GM12878 (cell line): ENCODE results near the gene FERMT2. TPM values are rescaled to one million over a fixed set of nuclear protein-coding genes. Genes with fewer than 3 reads are reported as not detected.

Experiments
- ATAC-seq: fragments of 200-7000 bp; cut with Tn5 transposase; 3 replicates; pipeline ENCODE4 v1.9.1; 2020; ENCODE audit warnings: mild to moderate bottlenecking, moderate library complexity
- BruUV-seq: library from RNA; stranded (reverse); fragments of 400-500 nt; replicated peaks from 2 replicates; lab custom pipeline; 2021; lab: Mats Ljungman, UMichigan
- CTCF ChIA-PET: fragments of 300-600 bp; sonication (Branson Sonifier 250); formaldehyde crosslinking; extraction: SDS; loops from one replicate; lab custom pipeline; 2021; ENCODE audit warnings: inconsistent platforms; lab: Yijun Ruan, JAX
- POLR2A ChIA-PET: fragments of 350-600 bp; formaldehyde crosslinking; extraction: SDS; loops from one replicate; lab custom pipeline; 2021; ENCODE audit warnings: inconsistent platforms; lab: Charles Lee
- RAD21 ChIA-PET: fragments of 300-600 bp; sonication (Branson Sonifier 250); formaldehyde crosslinking; loops from one replicate; lab custom pipeline; 2023; ENCODE audit warnings: antibody characterized with exemption; ENCODE audit not compliant: unreplicated experiment; lab: Charles Lee
- SMC1A ChIA-PET: fragments of 300-600 bp; sonication (Branson Sonifier 250); formaldehyde crosslinking; loops from one replicate; lab custom pipeline; 2023; ENCODE audit not compliant: unreplicated experiment, uncharacterized antibody; lab: Charles Lee
- DNase-seq: peaks from one replicate; pipeline ENCODE4 v3.0.0-alpha.2; 2011; ENCODE audit warnings: low read depth, low spot score
- FAIRE-seq: peaks from 3 replicates; lab custom pipeline; 2011; peaks lifted over from hg19 to GRCh38; lab: Jason Lieb, UNC
- H2AFZ ChIP-seq: 2 replicates; pipeline ENCODE4 v1.6.0; 2011; ENCODE audit warnings: low read depth, low read length, control low read depth; ENCODE audit not compliant: control insufficient read depth
- H3K27ac ChIP-seq: 2 replicates; pipeline ENCODE4 v1.5.1; 2011; ENCODE audit warnings: control low read depth; ENCODE audit not compliant: control insufficient read depth, insufficient read depth
- H3K27me3 ChIP-seq, 2 experiments: replicated peaks in 1 of 2; 2 replicates each; pipeline versions ENCODE4 v1.6.0 to v1.6.1; 2011; ENCODE audit warnings: low read length in 1 of 2; ENCODE audit not compliant: control insufficient read depth in 2 of 2, insufficient read depth in 2 of 2
- H3K36me3 ChIP-seq, 2 experiments: 2 replicates each; pipeline ENCODE4 v1.5.1; 2011; ENCODE audit warnings: low read length in 1 of 2; ENCODE audit not compliant: control insufficient read depth in 2 of 2, insufficient read depth in 2 of 2
- H3K4me1 ChIP-seq: 2 replicates; pipeline ENCODE4 v1.6.1; 2011; ENCODE audit warnings: mild to moderate bottlenecking, low read length, moderate library complexity, mixed read lengths; ENCODE audit not compliant: control insufficient read depth, insufficient read depth
- H3K4me2 ChIP-seq: 2 replicates; pipeline ENCODE4 v1.6.0; 2011; ENCODE audit warnings: control low read depth; ENCODE audit not compliant: control insufficient read depth, insufficient read depth
- H3K4me3 ChIP-seq: fragments of 200-600 bp; sonication (generic); 2 replicates; pipeline ENCODE4 v1.5.1; 2016
- H3K79me2 ChIP-seq: 2 replicates; pipeline ENCODE4 v1.6.0; 2011; ENCODE audit warnings: low read length; ENCODE audit not compliant: control insufficient read depth, insufficient read depth
- H3K9ac ChIP-seq: 2 replicates; pipeline ENCODE4 v1.8.0; 2011; ENCODE audit warnings: low read length, control low read depth, mixed read lengths; ENCODE audit not compliant: control insufficient read depth, insufficient read depth
- H3K9me3 ChIP-seq: replicated peaks from 3 replicates; pipeline ENCODE4 v1.5.1; 2011; ENCODE audit warnings: mild to moderate bottlenecking, low read length; ENCODE audit not compliant: control insufficient read depth, insufficient read depth
- H4K20me1 ChIP-seq: 2 replicates; pipeline ENCODE4 v1.6.0; 2011; ENCODE audit not compliant: control insufficient read depth, insufficient read depth
- ASH2L ChIP-seq: fragments of 300-600, 200-600 bp; sonication (generic); IDR thresholded peaks from 2 replicates; pipeline ENCODE4 v1.6.1; 2017; ENCODE audit warnings: low read depth, mild to moderate bottlenecking, borderline replicate concordance
- ATF7 ChIP-seq: fragments of 450-650 bp; IDR thresholded peaks from 2 replicates; pipeline ENCODE4 v1.6.1; 2016; ENCODE audit warnings: low read depth, mild to moderate bottlenecking
- CBX3 ChIP-seq: fragments of 200-600 bp; sonication (generic); IDR thresholded peaks from 2 replicates; pipeline ENCODE4 v1.6.1; 2016; ENCODE audit warnings: low read depth, borderline replicate concordance
- CEBPB ChIP-seq, 2 experiments: fragments of 150-350 bp in 1 of 2; IDR thresholded peaks; 2 replicates each; pipeline ENCODE4 v1.6.1; 2012 to 2014; ENCODE audit warnings: low read depth in 2 of 2, low read length in 2 of 2, borderline replicate concordance in 1 of 2, inconsistent platforms in 1 of 2
- CHD2 ChIP-seq: IDR thresholded peaks from 2 replicates; pipeline ENCODE4 v1.6.1; 2011; ENCODE audit warnings: low read depth, low read length, improper control_type of control experiment, borderline replicate concordance
- IKZF2 ChIP-seq, 2 experiments: fragments of 450-650 bp; IDR thresholded peaks; 2 replicates each; pipeline ENCODE4 v1.6.1; 2017; ENCODE audit warnings: mild to moderate bottlenecking in 2 of 2, moderate library complexity in 2 of 2
- JUND ChIP-seq: IDR thresholded peaks from 2 replicates; pipeline ENCODE4 v1.6.1; 2012; ENCODE audit warnings: low read depth, mild to moderate bottlenecking, low read length, improper control_type of control experiment, moderate library complexity
- MLLT1 ChIP-seq: fragments of 450-650 bp; IDR thresholded peaks from 2 replicates; pipeline ENCODE4 v1.6.1; 2016; ENCODE audit warnings: mild to moderate bottlenecking
- MTA2 ChIP-seq: fragments of 450-650 bp; IDR thresholded peaks from 2 replicates; pipeline ENCODE4 v1.6.1; 2016; ENCODE audit warnings: low read depth, mild to moderate bottlenecking, moderate library complexity
- NFIC ChIP-seq: IDR thresholded peaks from 2 replicates; pipeline ENCODE4 v1.6.1; 2012; ENCODE audit warnings: low read depth, mild to moderate bottlenecking, inconsistent platforms, low read length, moderate library complexity
- NR2C1 ChIP-seq: fragments of 450-650 bp; IDR thresholded peaks from 2 replicates; pipeline ENCODE4 v1.6.1; 2017; ENCODE audit warnings: antibody characterized with exemption, mild to moderate bottlenecking, moderate library complexity
- PAX8 ChIP-seq: fragments of 450-650 bp; IDR thresholded peaks from 2 replicates; pipeline ENCODE4 v1.6.1; 2017; ENCODE audit warnings: mild to moderate bottlenecking, moderate library complexity
- RAD21 ChIP-seq: IDR thresholded peaks from 2 replicates; pipeline ENCODE4 v1.6.1; 2011; ENCODE audit warnings: mild to moderate bottlenecking, low read depth, low read length, moderate library complexity; ENCODE audit not compliant: insufficient read depth
- RELB ChIP-seq: fragments of 450-650 bp; IDR thresholded peaks from 2 replicates; pipeline ENCODE4 v1.6.1; 2017; ENCODE audit warnings: low read depth, mild to moderate bottlenecking, moderate library complexity
- RUNX3 ChIP-seq: IDR thresholded peaks from 2 replicates; pipeline ENCODE4 v1.6.1; 2012; ENCODE audit warnings: low read length, inconsistent platforms
- SIN3A ChIP-seq: IDR thresholded peaks from 2 replicates; pipeline ENCODE4 v1.6.1; 2012; ENCODE audit warnings: low read depth, low read length, improper control_type of control experiment
- ZBED1 ChIP-seq: IDR thresholded peaks from 2 replicates; pipeline ENCODE4 v1.6.1; 2016; ENCODE audit warnings: borderline replicate concordance
- ZNF592 ChIP-seq: fragments of 450-650 bp; IDR thresholded peaks from 2 replicates; pipeline ENCODE4 v1.6.1; 2017; ENCODE audit warnings: mild to moderate bottlenecking, moderate library complexity
- ZZZ3 ChIP-seq: IDR thresholded peaks from 2 replicates; pipeline ENCODE4 v1.6.1; 2011; ENCODE audit warnings: low read depth; ENCODE audit not compliant: control insufficient read depth, insufficient read length
- WGBS: methylation state at CpG from one replicate; pipeline ENCODE4 v1.1.6; 2016; ENCODE audit warnings: low lambda C conversion rate; ENCODE audit not compliant: insufficient replicate concordance, insufficient coverage; ENCODE audit errors: missing lambda C conversion rate; 5-methylcytosine and 5-hydroxymethylcytosine counted together
- in situ Hi-C: fragments of 300-500 bp; cut with MboI; formaldehyde crosslinking; loops from 9 replicates; pipeline ENCODE4 v1.14.3; 2018; ENCODE audit warnings: mixed read lengths
- intact Hi-C: fragments of 100-400 bp; cut with micrococcal nuclease; formaldehyde crosslinking; loops from one replicate; pipeline ENCODE4 v1.14.2; 2022; ENCODE audit not compliant: unreplicated experiment
- polyA plus RNA-seq, 11 experiments: library from polyadenylated mRNA; depleted of rRNA in 4 of 11; unstranded in 6 of 11; stranded (reverse) in 5 of 11; fragments of >200 nt; fragmentation: Nextera tagmentation in 4 of 11; fragmentation: Illumina TruSeq in 1 of 11; extraction: Ambion mirVana in 4 of 11; extraction: Trizol in 1 of 11; gene quantifications; 1 replicate in 1 of 11; 2 replicates in 10 of 11; pipeline versions ENCODE4 v1.2.1 to v1.2.3, GENCODE V29; 2011 to 2016; ENCODE audit warnings: inconsistent platforms in 2 of 11, missing spikeins in 2 of 11, low read depth in 1 of 11
- total RNA-seq, 4 experiments: library from RNA; depleted of rRNA in 3 of 4; stranded (reverse); fragments of >200 nt in 3 of 4; fragmentation: Illumina TruSeq in 1 of 4; extraction: Trizol in 1 of 4; gene quantifications; 2 replicates each; pipeline versions ENCODE4 v1.2.1 to v1.2.3, GENCODE V29; 2013 to 2021

Gene FERMT2
- total and polyA plus RNA-seq, 10 of the 15 experiments (the other 5 are each of a cell fraction or from before 2014, with no cell fraction given): 4.9 to 35.5 (median 19.5) TPM

GRCh38 chr14:52860910-52861309 is 89.9 kb downstream of the FERMT2 start:
- no peak overlapping the region for H3K4me2 ChIP-seq
- ATAC-seq (no peak), DNase-seq (no peak), FAIRE-seq (no peak)
- H3K27ac ChIP-seq: no peak overlapping the region
- intact Hi-C loops: no loop called here
- POLR2A ChIA-PET: no interaction called here
- no peaks in the 10 kb centered on the region for H3K27me3 ChIP-seq
- H3K9ac ChIP-seq: no peak overlapping the region
- CTCF ChIA-PET: interaction anchor here (1.1 kb wide), 1 partner anchor 92 kb away, joined by 3 read pairs; no protein-coding TSS in a partner anchor
- no peaks in the 10 kb centered on the region for H3K9me3 ChIP-seq
- H3K4me3 ChIP-seq: no peak overlapping the region
- H3K36me3 ChIP-seq: no peaks in the 10 kb centered on the region
- no peak overlapping the region for H2AFZ ChIP-seq
- no TSS peak for BruUV-seq
- RAD21 ChIA-PET: no interaction called here
- H4K20me1 ChIP-seq: no peaks in the 10 kb centered on the region
- SMC1A ChIA-PET: interaction anchor here (1.0 to 1.4 kb wide), 3 partner anchors 17 to 91 kb away, joined by 3 to 4 read pairs (median 3); no protein-coding TSS in a partner anchor
- H3K4me1 ChIP-seq: no peaks in the 10 kb centered on the region
- in situ Hi-C loops: no loop called here
- no peaks in the 10 kb centered on the region for H3K79me2 ChIP-seq
- 55% methylated on average over 3 of the region's 3 CpGs for WGBS
- TF ChIP-seq ZBED1 (no peak), CBX3 (no peak), IKZF2 (IDR thresholded peaks at IDR 0.05) (peak; percentile 51 to 59; a peak in 2 of 4 replicates), RELB (peak; percentile 25; the same call in 1 of the 2 replicates), ATF7 (no peak), RUNX3 (peak; percentile 92), CHD2 (no peak), PAX8 (no peak), NFIC (peak; percentile 54; the same call in 1 of the 2 replicates), CEBPB (IDR thresholded peaks at IDR 0.05; ENCODE audit: borderline replicate concordance in 1 of 2, low read depth in 2 of 2, low read length in 2 of 2) (no peak), ZZZ3 (no peak), SIN3A (no peak), NR2C1 (no peak), ZNF592 (no peak), JUND (no peak), RAD21 (peak; percentile 16; the same call in 1 of the 2 replicates), MTA2 (peak; percentile 52; the same call in 1 of the 2 replicates), MLLT1 (0 out of 2 replicates have a peak, but pooled peaks have one; percentile 25), ASH2L (no peak)
